Mucosa of descending colon (tissue), 3 donors: ENCODE data around the gene CHD6. TPM values are rescaled to one million over a fixed set of nuclear protein-coding genes. Genes with fewer than 3 reads are reported as not detected.

ENCODE experiments used
- ATAC-seq: fragments of 200-7000 bp; cut with Tn5 transposase; one replicate; pipeline ENCODE4 v1.9.1; 2020; ENCODE audit warnings: mild to moderate bottlenecking, moderate library complexity
- DNase-seq, 3 donors: peaks; one replicate each; pipeline ENCODE4 v3.0.0-alpha.2; 2020
- H3K36me3 ChIP-seq: fragments of 200-600 bp; one replicate; pipeline ENCODE4 v1.8.0; 2021; ENCODE audit warnings: low read depth, mild to moderate bottlenecking
- H3K4me1 ChIP-seq: fragments of 200-600 bp; one replicate; pipeline ENCODE4 v1.8.0; 2021; ENCODE audit warnings: low read depth, mild to moderate bottlenecking
- H3K4me3 ChIP-seq: fragments of 200-600 bp; one replicate; pipeline ENCODE4 v1.8.0; 2021; ENCODE audit warnings: mild to moderate bottlenecking
- H3K9me3 ChIP-seq: fragments of 200-600 bp; one replicate; pipeline ENCODE4 v1.8.0; 2021; ENCODE audit warnings: mild to moderate bottlenecking
- CTCF ChIP-seq: fragments of 200-600 bp; IDR thresholded peaks from one replicate; pipeline ENCODE4 v1.8.0; 2022; ENCODE audit warnings: antibody characterized with exemption, mild to moderate bottlenecking
- intact Hi-C, 2 donors: fragments of 100-400 bp; cut with DNase I in 1 of 2; cut with micrococcal nuclease in 1 of 2; formaldehyde crosslinking; loops; one replicate each; pipeline versions ENCODE4 v1.11.0 to v1.11.1; 2022; cut with DNase I, micrococcal nuclease
- total RNA-seq, 3 donors: library from RNA; stranded (reverse); fragmentation: NEBNext Ultra II Directional in 2 of 3; extraction: Animal tissue kit (Norgen Biotek cat#: 25700) in 2 of 3; gene quantifications; one replicate each; pipeline versions ENCODE4 v1.2.1 to v1.2.4, GENCODE V29; 2021 to 2023
- donor health status: DM: no; HTN: no; CAD: no; lungs with moderate emphysema.
- donor health status: DM: no; HTN: no; CAD: no.
- donor health status: DM: no; HTN: yes; CAD: no.

CHD6 gene
- total RNA-seq, 3 donors from 2014 or later = 33.8 to 53.6 (median 43.8) TPM

GRCh38 chr20:41427833-41428232 lies 190.3 kb downstream of the CHD6 start:
- Histone ChIP-seq H3K4me1 (no peaks in the 10 kb centered on the region), H3K36me3 (no peaks in the 10 kb centered on the region), H3K4me3 (no peak overlapping the region), H3K9me3 (no peaks in the 10 kb centered on the region)
- ATAC-seq = no peak
- TF ChIP-seq CTCF = no peak
- intact Hi-C loops = no loop called here
- DNase-seq = no peak

GRCh38 chr20:41426976-41427375 lies 191.2 kb downstream of the CHD6 start:
- intact Hi-C loops = no loop called here

GRCh38 chr20:41426086-41426830 lies 191.9 kb downstream of the CHD6 start:
- ATAC-seq (no peak), DNase-seq (no peak)
- H3K36me3 ChIP-seq = no peaks in the 10 kb centered on the region
- H3K4me1 ChIP-seq = no peaks in the 10 kb centered on the region
- H3K4me3 ChIP-seq = no peak overlapping the region
- intact Hi-C loops = no loop called here
- H3K9me3 ChIP-seq = no peaks in the 10 kb centered on the region
- no peak for TF ChIP-seq CTCF

More at GRCh38 chr20:41426976-41427375, 191.2 kb downstream of the CHD6 start:
- no peaks in the 10 kb centered on the region for H3K36me3 ChIP-seq
- H3K4me3 ChIP-seq = no peak overlapping the region
- H3K4me1 ChIP-seq = no peaks in the 10 kb centered on the region
- DNase-seq (no peak), ATAC-seq (no peak)
- no peak for TF ChIP-seq CTCF
- no peaks in the 10 kb centered on the region for H3K9me3 ChIP-seq

- DNase-seq (no peak), ATAC-seq (no peak)
- no peaks in the 10 kb centered on the region for H3K36me3 ChIP-seq
- no peaks in the 10 kb centered on the region for H3K9me3 ChIP-seq
- no peak overlapping the region for H3K4me3 ChIP-seq
- intact Hi-C loops = no loop called here
- no peaks in the 10 kb centered on the region for H3K4me1 ChIP-seq
- TF ChIP-seq CTCF = no peak
Observed at GRCh38 chr20:41425180-41425884, 192.8 kb downstream of the CHD6 start.

GRCh38 chr20:41424546-41424945 lies 193.6 kb downstream of the CHD6 start:
- intact Hi-C loops = no loop called here
- no peak for TF ChIP-seq CTCF
- ATAC-seq (no peak), DNase-seq (no peak)
- Histone ChIP-seq H3K9me3 (no peaks in the 10 kb centered on the region), H3K4me1 (no peaks in the 10 kb centered on the region), H3K36me3 (no peaks in the 10 kb centered on the region), H3K4me3 (no peak overlapping the region)
